HG03039 (cell line): Measurements from ENCODE around the gene KLF9.
A peak's percentile ranks its signal among the peaks of the same experiment; 100 is the strongest.

Experiments
- ATAC-seq: cut with Tn5 transposase; IDR thresholded peaks from one replicate; pipeline ENCODE4 v1.9.1; 2021; ENCODE audit warnings: mild to moderate bottlenecking, moderate library complexity; ENCODE audit not compliant: unreplicated experiment

KLF9 gene

GRCh38 chr9:70422371-70423043, 8.1 kb upstream of the KLF9 start:
- no peak for ATAC-seq

DNA sequence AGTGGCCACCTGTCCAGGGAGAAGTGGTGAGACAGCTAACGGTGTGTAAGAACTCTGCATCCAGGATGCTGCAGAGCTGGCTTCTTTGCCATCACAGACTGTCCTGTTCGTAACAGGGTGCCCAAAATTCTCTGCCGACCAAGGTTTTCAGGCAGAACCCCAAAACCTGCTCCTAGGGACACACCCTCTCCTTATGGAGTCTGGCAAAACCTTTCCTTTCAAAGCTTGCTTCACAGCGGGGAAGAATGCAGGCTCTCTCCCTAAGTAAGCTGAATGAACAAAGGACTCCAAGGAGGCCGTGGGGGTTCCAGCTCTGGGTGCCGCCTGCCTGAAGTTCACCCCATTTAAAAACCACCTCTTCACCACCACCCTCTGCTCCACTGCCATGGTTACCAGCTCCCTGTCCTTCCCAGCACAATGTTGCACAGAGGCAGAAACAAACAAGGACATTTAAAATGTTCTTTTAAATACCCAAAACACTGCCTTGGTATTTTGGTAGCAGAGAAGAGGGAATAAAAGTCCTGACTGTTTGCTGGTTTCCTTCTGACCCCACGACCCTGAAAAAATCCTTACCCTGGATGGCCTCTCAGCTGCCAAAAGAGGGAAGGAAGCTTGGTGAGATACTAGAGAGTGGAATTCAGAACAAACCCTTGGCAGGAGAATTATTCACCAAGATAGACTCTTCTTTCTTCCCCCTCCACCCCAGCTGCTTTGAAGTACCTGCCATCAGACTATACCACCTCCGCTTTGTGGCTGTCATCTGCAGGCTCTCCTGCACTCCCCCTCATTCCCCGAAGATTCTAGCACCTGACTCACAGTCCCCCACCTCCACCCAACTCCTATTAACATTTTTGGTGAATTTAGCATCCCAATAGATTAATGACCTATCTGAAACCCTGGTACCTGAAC, 7.1 kb upstream of the KLF9 start:
- ATAC-seq = no peak

GRCh38 chr9:70420441-70421271, 6.2 kb upstream of the KLF9 start:
- peak; percentile 17 for ATAC-seq

DNA sequence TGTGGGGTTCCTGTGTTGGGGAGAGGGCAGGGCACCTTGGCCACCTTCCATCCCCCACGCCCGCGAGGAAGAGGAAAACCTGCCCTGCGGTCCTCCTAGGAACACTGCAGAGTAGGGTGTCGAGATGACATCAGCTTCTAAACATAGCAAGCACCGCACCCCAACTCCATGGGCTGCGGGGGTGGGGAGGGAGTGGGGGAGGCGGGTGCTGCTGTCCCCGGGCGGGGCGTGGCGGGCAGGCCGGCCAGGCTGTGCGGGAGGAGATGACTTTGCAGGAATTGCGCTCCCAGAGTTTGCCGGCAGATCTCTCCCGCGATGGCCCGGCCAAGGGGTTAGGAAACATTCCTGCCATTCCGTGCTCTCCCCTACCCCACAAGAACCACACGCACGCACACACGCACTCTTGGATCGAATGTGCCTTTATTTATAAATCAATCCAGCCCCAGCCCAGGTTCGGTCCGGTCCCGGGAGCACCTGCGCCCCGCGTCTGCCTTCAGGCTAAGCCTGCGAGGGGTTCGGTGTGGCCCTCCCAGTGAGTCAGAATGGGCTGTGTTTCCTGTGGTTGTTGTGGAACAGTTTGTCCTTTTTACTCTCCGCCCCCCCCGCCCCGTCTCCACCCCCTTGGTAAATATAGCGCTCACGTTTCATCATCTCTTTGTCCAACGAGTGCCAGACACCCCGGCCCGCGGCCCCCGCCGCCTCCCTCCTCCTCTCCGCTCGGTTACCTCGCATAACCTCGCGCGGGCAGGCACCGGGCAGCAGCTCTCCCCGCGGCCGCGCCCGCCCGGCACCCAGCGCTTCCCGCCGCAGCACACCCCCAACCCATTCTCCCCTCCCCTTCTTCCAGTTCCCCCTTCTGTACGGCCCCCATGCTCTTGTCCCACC, 5.3 kb upstream of the KLF9 start:
- ATAC-seq = peak; percentile 28

- ATAC-seq = peak; percentile 46
These were observed 4.5 kb upstream of the KLF9 start for GRCh38 chr9:70418822-70419555.

DNA sequence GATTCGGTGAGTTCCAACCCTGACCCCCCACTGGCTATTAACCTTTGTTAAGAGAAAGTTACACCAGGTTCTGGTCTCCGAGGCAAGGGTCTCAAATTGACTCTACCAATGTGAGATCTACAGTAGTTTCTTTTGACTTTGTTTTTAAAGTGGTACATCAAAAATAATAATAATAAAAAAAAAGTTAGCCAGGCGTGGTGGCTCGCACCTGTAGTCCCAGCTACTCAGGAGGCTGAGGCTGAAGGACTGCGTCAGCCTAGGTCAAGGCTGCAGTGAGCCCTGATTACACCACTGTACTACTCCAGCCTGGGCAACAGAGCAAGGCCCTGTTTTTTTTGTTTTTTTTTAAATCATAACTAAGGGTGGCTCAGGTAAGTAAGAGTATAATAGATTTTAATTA, 1.0 kb upstream of the KLF9 start:
- no peak for ATAC-seq

GRCh38 chr9:70415041-70415440, 584 bp upstream of the KLF9 start:
- no peak for ATAC-seq

DNA sequence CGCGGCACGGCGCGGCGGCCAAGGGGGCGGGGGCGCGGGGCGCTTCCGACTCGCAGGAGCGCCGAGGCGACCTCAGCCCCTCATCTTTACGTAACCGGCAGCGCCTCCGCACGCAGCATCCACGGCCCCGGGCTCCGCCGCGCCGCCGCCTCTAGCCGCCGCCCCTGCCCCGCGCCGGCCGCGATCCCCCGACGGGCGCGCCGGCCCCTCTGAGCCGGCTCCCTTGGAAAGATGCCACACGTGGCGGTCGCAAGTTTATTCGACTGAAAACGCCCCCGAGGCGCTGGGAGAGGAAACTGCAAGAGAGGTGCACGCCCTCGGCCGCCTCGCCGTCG, 1.0 kb downstream of the KLF9 start:
- ATAC-seq = peak; percentile 22

GRCh38 chr9:70412832-70413463, 1.5 kb downstream of the KLF9 start:
- ATAC-seq = no peak

- ATAC-seq = peak; percentile 20
These were observed 2.3 kb downstream of the KLF9 start for GRCh38 chr9:70411930-70412831.

DNA sequence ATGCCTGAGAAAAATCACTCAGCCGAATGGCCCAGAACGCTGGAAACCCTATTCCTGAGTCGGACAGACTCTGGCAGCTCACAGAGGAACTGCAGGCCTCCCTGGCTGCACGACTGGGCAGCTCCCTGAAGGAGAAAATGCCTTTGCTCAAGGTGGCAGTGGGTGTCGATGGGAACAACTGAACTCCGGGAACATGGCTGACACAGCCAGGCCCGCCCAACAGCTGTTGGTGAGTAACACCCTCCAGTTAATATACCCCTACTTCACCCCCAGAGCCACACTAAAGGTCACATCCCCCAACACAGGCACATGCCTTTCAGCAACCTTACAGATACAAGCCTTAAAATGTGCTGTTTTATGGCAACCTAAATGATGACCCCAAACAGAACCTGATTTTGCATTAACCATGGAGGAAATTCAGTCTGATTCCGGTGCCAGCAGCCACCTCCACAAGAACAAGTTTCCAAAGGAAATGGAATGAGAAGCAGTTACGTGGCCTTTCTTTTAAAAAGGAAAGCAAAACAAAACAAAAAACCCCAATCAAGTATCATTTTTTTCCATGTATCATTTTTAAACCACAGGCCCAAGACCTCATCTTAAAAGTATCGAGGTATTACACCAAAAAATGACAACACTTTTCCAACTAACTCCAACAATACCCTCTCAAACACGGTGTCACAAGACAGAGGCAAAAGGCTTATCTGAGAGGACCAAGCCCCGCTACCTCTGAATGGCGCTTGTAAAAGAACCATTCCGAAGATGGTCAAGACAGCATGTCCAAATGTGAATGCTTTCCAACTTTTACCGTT, 3.1 kb downstream of the KLF9 start:
- ATAC-seq = no peak

DNA sequence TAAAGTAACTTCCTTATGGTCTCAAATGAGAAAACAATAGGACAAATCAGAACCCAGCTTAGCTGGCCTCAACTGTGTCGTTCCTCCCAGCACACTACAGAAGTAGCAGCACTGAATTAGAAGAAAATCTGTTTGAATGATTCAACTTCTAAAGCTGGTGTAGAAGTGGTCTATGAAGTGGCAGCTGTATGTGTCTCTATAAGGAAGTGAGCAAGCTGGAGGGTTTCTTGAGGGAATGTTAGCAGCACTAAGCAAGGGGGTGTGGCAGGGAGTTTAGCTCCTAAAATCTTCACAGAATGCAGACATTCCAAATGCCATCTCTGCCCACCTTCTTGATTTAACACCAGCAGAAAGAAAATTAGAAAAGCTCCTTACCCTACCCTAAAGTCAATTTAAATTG, 4.1 kb downstream of the KLF9 start:
- no peak for ATAC-seq

GRCh38 chr9:70409800-70410199, 4.7 kb downstream of the KLF9 start:
- no peak for ATAC-seq

GRCh38 chr9:70409280-70409679, 5.2 kb downstream of the KLF9 start:
- no peak for ATAC-seq

DNA sequence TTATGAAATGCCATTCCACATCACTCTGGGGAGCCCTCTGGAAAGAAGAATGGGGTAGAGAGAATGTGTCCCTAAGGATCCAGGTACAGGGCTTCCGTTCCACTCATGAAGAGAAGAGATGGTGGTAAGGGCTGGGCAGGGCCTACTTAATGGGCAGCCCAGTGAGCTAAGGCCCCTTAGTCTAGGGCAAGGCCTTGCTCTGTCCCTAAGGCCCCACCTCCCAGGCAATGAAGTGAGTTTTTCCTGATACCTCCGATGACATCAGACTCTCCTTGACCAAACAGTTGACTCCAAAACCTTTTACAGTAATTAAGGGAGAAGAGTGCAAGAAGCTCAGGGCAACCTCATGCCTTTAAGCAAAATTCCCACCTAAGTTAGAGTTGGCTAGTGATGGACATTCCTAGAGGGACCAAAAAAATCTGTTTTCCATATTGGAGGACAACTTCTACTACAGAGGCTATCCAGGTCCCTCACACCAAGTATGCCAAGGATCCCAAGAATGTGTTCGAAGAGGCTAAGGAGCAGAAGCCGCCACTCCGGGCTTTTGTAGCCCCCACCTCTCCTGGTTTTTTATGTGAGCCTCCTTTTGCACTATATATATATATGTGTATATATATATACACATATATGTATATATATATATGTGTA, 5.9 kb downstream of the KLF9 start:
- ATAC-seq = no peak

DNA sequence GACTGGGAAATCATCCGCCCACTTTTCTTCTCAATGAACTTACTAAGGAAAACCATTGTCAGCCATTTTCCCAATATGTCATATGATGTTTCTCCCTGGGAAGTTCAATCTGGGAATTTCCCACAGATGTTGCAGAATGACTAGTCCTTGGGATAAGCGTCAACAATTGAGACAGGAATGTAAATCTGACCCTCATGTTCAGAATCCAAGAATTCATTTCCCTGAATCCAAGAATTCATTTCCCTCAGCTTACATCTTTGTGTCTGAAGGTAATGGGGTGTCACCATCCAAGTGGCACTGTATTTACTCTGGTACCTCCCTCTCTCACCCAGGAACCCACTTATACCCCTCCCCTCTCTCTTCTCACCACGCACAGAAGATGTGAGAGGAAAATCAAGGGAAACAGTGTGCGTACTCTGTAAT, 7.4 kb downstream of the KLF9 start:
- ATAC-seq = no peak

GRCh38 chr9:70406434-70406862, 8.0 kb downstream of the KLF9 start:
- ATAC-seq = peak; percentile 58
